Fibroblast of lung (primary cell): ENCODE results near the gene PALLD.

Source experiments
- EZH2 ChIP-seq: IDR thresholded peaks from 2 replicates; pipeline ENCODE4 v1.5.1; 2012; ENCODE audit warnings: low read length, control low read depth, mild to moderate bottlenecking; ENCODE audit errors: missing control alignments
- TF ChIP-seq, protein P1 (sequence below), 2 donors: IDR thresholded peaks in 1 of 2; conservative IDR thresholded peaks in 1 of 2; 1 replicate in 1 of 2; 2 replicates in 1 of 2; pipeline ENCODE4 v1.5.1; 2011 to 2012; ENCODE audit warnings: low read length in 2 of 2, control low read depth in 1 of 2, inconsistent platforms in 1 of 2, low read depth in 1 of 2, mild to moderate bottlenecking in 1 of 2

DNA sequence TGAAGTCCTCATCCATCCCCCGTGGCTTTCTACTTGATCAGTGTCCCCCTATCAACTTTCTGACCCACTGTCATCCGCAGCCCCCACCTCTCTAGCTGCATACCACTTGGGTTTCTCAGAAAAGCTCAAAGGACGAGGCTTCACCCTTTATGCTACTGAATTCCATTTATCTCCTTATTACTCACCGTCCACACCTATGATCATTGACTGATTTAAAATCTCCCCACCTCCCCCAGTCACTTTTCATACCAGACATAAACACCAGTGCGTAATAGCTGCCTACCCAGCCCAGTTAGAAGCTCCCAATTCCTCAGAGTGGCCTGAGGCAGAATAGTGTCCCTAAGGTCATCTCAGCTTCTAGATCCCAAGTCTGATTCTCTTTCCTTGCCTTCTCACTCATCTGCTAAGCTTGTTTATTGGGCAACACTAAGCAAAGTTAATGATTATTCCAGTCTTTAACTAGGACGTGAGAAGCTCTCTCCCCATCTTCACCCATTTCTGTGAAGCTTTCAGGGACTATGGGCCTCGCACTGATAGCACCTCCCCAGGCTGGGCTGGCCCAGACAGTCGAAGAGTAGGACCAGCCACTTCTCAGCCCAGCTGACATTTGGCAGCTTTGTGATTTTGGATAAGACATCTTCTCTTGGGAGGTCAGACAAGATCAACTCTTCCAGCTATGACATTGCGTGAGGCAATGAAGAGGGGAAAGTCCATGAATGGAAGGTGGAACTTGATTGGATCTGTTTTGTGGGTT is 9.4 kb upstream of the PALLD start:
- TF ChIP-seq, protein P1, sequence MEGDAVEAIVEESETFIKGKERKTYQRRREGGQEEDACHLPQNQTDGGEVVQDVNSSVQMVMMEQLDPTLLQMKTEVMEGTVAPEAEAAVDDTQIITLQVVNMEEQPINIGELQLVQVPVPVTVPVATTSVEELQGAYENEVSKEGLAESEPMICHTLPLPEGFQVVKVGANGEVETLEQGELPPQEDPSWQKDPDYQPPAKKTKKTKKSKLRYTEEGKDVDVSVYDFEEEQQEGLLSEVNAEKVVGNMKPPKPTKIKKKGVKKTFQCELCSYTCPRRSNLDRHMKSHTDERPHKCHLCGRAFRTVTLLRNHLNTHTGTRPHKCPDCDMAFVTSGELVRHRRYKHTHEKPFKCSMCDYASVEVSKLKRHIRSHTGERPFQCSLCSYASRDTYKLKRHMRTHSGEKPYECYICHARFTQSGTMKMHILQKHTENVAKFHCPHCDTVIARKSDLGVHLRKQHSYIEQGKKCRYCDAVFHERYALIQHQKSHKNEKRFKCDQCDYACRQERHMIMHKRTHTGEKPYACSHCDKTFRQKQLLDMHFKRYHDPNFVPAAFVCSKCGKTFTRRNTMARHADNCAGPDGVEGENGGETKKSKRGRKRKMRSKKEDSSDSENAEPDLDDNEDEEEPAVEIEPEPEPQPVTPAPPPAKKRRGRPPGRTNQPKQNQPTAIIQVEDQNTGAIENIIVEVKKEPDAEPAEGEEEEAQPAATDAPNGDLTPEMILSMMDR (conservative IDR thresholded peaks at IDR 0.05 in 1 of 2, IDR thresholded peaks at IDR 0.05 in 1 of 2; ENCODE audit: low read depth in 1 of 2, low read length in 2 of 2): no peak
- no peak for TF ChIP-seq EZH2
